GM19025 (cell line): ENCODE results near the gene CTTNBP2NL.
A peak's percentile ranks its signal among the peaks of the same experiment; 100 is the strongest.
"Not testable (repeated sequence)": the region's sequence is repeated elsewhere in the genome, so short reads cannot be mapped to it uniquely, and the experiment has no call there.

Experiments used
- ATAC-seq: cut with Tn5 transposase; IDR thresholded peaks from one replicate; pipeline ENCODE4 v1.9.1; 2021; ENCODE audit warnings: mild to moderate bottlenecking, low read depth, moderate library complexity; ENCODE audit not compliant: unreplicated experiment

CTTNBP2NL gene

GRCh38 chr1:112458756-112459155 lies 62.7 kb downstream of the CTTNBP2NL start:
- no peak for ATAC-seq

GRCh38 chr1:112460615-112461014 lies 64.6 kb downstream of the CTTNBP2NL start:
- ATAC-seq = no peak

- ATAC-seq = no peak
These were observed 65.3 kb downstream of the CTTNBP2NL start for GRCh38 chr1:112461200-112461871.

GRCh38 chr1:112462953-112463279 lies 66.9 kb downstream of the CTTNBP2NL start:
- no peak for ATAC-seq

- ATAC-seq = no peak
These were observed 68.5 kb downstream of the CTTNBP2NL start for GRCh38 chr1:112464501-112464900.

GRCh38 chr1:112465122-112465521 lies 69.1 kb downstream of the CTTNBP2NL start:
- no peak for ATAC-seq

GRCh38 chr1:112466078-112466660 lies 70.2 kb downstream of the CTTNBP2NL start:
- peak; percentile 81 for ATAC-seq

GRCh38 chr1:112470324-112470723 lies 74.3 kb downstream of the CTTNBP2NL start:
- not testable (repeated sequence) for ATAC-seq

- ATAC-seq = no peak
These were observed 75.0 kb downstream of the CTTNBP2NL start for GRCh38 chr1:112470966-112471365.

- no peak for ATAC-seq
These were observed 76.1 kb downstream of the CTTNBP2NL start for GRCh38 chr1:112472142-112472541.

- ATAC-seq = no peak
These were observed 81.5 kb downstream of the CTTNBP2NL start for GRCh38 chr1:112477550-112477949.

- ATAC-seq = no peak
These were observed 82.3 kb downstream of the CTTNBP2NL start for GRCh38 chr1:112478314-112478713.

GRCh38 chr1:112486063-112486462 lies 90.0 kb downstream of the CTTNBP2NL start:
- not testable (repeated sequence) for ATAC-seq

- not testable (repeated sequence) for ATAC-seq
These were observed 91.7 kb downstream of the CTTNBP2NL start for GRCh38 chr1:112487686-112488085.

- no peak for ATAC-seq
These were observed 92.1 kb downstream of the CTTNBP2NL start for GRCh38 chr1:112488141-112488540.

- ATAC-seq = no peak
These were observed 96.1 kb downstream of the CTTNBP2NL start for GRCh38 chr1:112492076-112492475.

GRCh38 chr1:112493351-112493750 lies 97.3 kb downstream of the CTTNBP2NL start:
- ATAC-seq = no peak

GRCh38 chr1:112496290-112496689 lies 100.3 kb downstream of the CTTNBP2NL start:
- ATAC-seq = no peak

- peak; percentile 71 for ATAC-seq
These were observed 106.0 kb downstream of the CTTNBP2NL start for GRCh38 chr1:112501810-112502641.

- ATAC-seq = no peak
These were observed 106.8 kb downstream of the CTTNBP2NL start for GRCh38 chr1:112502826-112503225.

GRCh38 chr1:112504001-112504660 lies 108.1 kb downstream of the CTTNBP2NL start:
- no peak for ATAC-seq
